GM18858 (cell line): Measurements from ENCODE around the gene CLDN6.

ENCODE experiments used
- ATAC-seq: cut with Tn5 transposase; IDR thresholded peaks from one replicate; pipeline ENCODE4 v1.9.1; 2021; ENCODE audit not compliant: unreplicated experiment

Gene CLDN6

GRCh38 chr16:3028716-3029319, 10.8 kb upstream of the CLDN6 start:
- no peak for ATAC-seq

- ATAC-seq = no peak
Measured at GRCh38 chr16:3027983-3028715, 10.2 kb upstream of the CLDN6 start.

- no peak for ATAC-seq
Measured at GRCh38 chr16:3027489-3027795, 9.5 kb upstream of the CLDN6 start.

- ATAC-seq = no peak
Measured at GRCh38 chr16:3026609-3027488, 8.9 kb upstream of the CLDN6 start.

GRCh38 chr16:3026003-3026378, 8.0 kb upstream of the CLDN6 start:
- ATAC-seq = no peak

- ATAC-seq = no peak
Measured at GRCh38 chr16:3025032-3026002, 7.3 kb upstream of the CLDN6 start.

- peak; percentile 76 for ATAC-seq
Measured at GRCh38 chr16:3023669-3024478, 5.9 kb upstream of the CLDN6 start, which contains the start of the genes HCFC1R1 and THOC6. Gene HCFC1R1, minus strand, starts transcription at chr16:3023942. Its CDS starts 1 bp downstream, at chr16:3023941. Gene THOC6, plus strand, starts transcription at chr16:3024035. Its CDS starts 292 bp downstream, at chr16:3024327.

GRCh38 chr16:3023415-3023668, 5.4 kb upstream of the CLDN6 start:
- ATAC-seq = no peak

- ATAC-seq = no peak
Measured at GRCh38 chr16:3022684-3023414, 4.9 kb upstream of the CLDN6 start.

- ATAC-seq = no peak
Measured at GRCh38 chr16:3022208-3022683, 4.3 kb upstream of the CLDN6 start.

GRCh38 chr16:3021449-3022207, 3.6 kb upstream of the CLDN6 start:
- no peak for ATAC-seq

- no peak for ATAC-seq
Measured at GRCh38 chr16:3020604-3021448, 2.8 kb upstream of the CLDN6 start.

GRCh38 chr16:3020247-3020603, 2.2 kb upstream of the CLDN6 start, which contains the start of gene TNFRSF12A:
Gene TNFRSF12A, plus strand, starts transcription at chr16:3020368. Its CDS starts 30 bp downstream, at chr16:3020398.
- ATAC-seq = no peak

GRCh38 chr16:3019594-3020246, 1.7 kb upstream of the CLDN6 start:
- no peak for ATAC-seq

- no peak for ATAC-seq
Measured at GRCh38 chr16:3017344-3017743, 639 bp downstream of the CLDN6 start.

GRCh38 chr16:3015865-3016521, 2.0 kb downstream of the CLDN6 start:
- ATAC-seq = no peak

GRCh38 chr16:3014971-3015370, 3.0 kb downstream of the CLDN6 start:
- no peak for ATAC-seq
